GM12878 (cell line): ENCODE measurements around the gene VANGL2.

Experiments
- BCL3 ChIP-seq: IDR thresholded peaks from 2 replicates; pipeline ENCODE4 v1.6.1; 2011; ENCODE audit warnings: borderline replicate concordance, low read depth, mild to moderate bottlenecking, moderate library complexity, low read length; ENCODE audit not compliant: insufficient read depth, poor library complexity, severe bottlenecking
- BHLHE40 ChIP-seq, 2 experiments: fragments of 450-650 bp in 1 of 2; IDR thresholded peaks; 2 replicates each; pipeline ENCODE4 v1.6.1; 2011 to 2017; ENCODE audit warnings: low read depth in 2 of 2, borderline replicate concordance in 1 of 2, improper control_type of control experiment in 1 of 2, low read length in 1 of 2, mild to moderate bottlenecking in 1 of 2
- E2F8 ChIP-seq: fragments of 450-650 bp; IDR thresholded peaks from 2 replicates; pipeline ENCODE4 v1.6.1; 2018; ENCODE audit warnings: mild to moderate bottlenecking, low read depth, moderate library complexity; ENCODE audit not compliant: partially characterized antibody
- NFXL1 ChIP-seq: fragments of 450-650 bp; IDR thresholded peaks from 2 replicates; pipeline ENCODE4 v1.6.1; 2017; ENCODE audit warnings: antibody characterized with exemption, mild to moderate bottlenecking, borderline replicate concordance
- POLR2AphosphoS5 ChIP-seq: IDR thresholded peaks from 2 replicates; pipeline ENCODE4 v1.6.1; 2011; ENCODE audit warnings: mild to moderate bottlenecking, low read length, inconsistent platforms
- STAT1 ChIP-seq: fragments of 450-650 bp; conservative IDR thresholded peaks from 2 replicates; pipeline ENCODE4 v1.6.1; 2014; ENCODE audit warnings: antibody characterized with exemption, mild to moderate bottlenecking
- TAF1 ChIP-seq: IDR thresholded peaks from 2 replicates; pipeline ENCODE4 v1.6.1; 2011; ENCODE audit warnings: mild to moderate bottlenecking, low read depth, low read length, borderline replicate concordance
- TBL1XR1 ChIP-seq: IDR thresholded peaks from 2 replicates; pipeline ENCODE4 v1.6.1; 2012; ENCODE audit warnings: low read depth, low read length, improper control_type of control experiment

DNA sequence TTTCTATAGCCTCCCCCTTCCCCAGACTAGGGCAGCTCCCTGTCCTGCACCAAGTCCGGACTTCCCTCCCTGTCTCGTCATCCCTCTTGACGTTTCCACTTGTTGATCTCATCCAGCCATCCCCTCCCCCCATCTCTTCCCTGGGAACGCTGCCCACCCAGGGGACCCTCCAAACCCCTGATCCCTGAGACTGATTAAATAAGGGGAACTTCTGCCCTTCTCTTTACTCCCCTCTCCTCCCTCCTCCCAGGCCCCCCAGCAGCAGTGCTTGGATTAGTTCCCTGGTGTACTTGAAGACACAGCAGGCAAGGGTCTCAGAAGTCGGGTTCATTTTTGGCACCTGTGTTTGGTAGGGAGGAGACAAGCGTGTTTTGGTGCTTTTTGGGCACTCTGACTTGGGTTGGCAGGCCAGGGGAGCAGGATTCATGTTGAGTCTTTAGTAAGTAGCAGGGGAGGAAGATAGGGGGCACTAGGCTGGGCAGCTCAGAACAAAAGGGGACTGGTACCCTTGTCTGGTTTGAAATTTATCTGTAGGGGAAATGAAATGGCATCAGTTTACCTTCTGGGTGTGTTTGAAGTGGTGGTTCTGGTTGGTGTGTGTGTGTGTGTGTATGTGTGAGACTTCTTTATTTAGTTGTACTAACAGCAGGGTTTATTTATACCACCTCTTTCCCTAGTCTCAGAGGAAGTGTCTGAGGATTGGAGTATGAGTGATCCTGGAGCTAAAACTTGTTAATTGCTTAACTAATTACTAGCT, 11.1 kb downstream of the VANGL2 start:
- TF ChIP-seq STAT1 (no peak), NFXL1 (no peak), TAF1 (no peak), BHLHE40 (IDR thresholded peaks at IDR 0.05; ENCODE audit: borderline replicate concordance in 1 of 2, low read depth in 2 of 2, low read length in 1 of 2) (no peak), POLR2AphosphoS5 (no peak), E2F8 (no peak), BCL3 (no peak), TBL1XR1 (no peak)
